ENCODE measurements around the gene SYT6.

The SYT6 gene

GRCh38 chr1:114126261-114127095 lies 27.2 kb downstream of the SYT6 start:
- Histone ChIP-seq H3K9me2 (replicated peaks; ENCODE audit: insufficient read depth, low read length) (no peaks in the 10 kb centered on the region), H3K27me3 (ENCODE audit: low read length) (no peaks in the 10 kb centered on the region), H2AFZ (ENCODE audit: low read depth, low read length, severe bottlenecking) (no peak overlapping the region), H3K9me3 (ENCODE audit: insufficient read depth, low read length) (no peaks in the 10 kb centered on the region), H3K79me2 (ENCODE audit: insufficient read depth, low read length) (no peaks in the 10 kb centered on the region), H3K9ac (ENCODE audit: low read length) (no peak overlapping the region), H3K4me2 (ENCODE audit: low read depth, low read length, poor library complexity, severe bottlenecking) (no peak overlapping the region), H4K20me1 (ENCODE audit: low read depth, low read length) (no peaks in the 10 kb centered on the region), H3K36me3 (ENCODE audit: low read length) (no peaks in the 10 kb centered on the region), H3F3A (ENCODE audit: insufficient read depth) (no peaks in the 10 kb centered on the region), H3K4me3 (ENCODE audit: insufficient read depth, low read length, poor library complexity, severe bottlenecking) (no peak overlapping the region), H3K27ac (ENCODE audit: low read depth, low read length) (no peak overlapping the region)
- TF ChIP-seq, protein P1, sequence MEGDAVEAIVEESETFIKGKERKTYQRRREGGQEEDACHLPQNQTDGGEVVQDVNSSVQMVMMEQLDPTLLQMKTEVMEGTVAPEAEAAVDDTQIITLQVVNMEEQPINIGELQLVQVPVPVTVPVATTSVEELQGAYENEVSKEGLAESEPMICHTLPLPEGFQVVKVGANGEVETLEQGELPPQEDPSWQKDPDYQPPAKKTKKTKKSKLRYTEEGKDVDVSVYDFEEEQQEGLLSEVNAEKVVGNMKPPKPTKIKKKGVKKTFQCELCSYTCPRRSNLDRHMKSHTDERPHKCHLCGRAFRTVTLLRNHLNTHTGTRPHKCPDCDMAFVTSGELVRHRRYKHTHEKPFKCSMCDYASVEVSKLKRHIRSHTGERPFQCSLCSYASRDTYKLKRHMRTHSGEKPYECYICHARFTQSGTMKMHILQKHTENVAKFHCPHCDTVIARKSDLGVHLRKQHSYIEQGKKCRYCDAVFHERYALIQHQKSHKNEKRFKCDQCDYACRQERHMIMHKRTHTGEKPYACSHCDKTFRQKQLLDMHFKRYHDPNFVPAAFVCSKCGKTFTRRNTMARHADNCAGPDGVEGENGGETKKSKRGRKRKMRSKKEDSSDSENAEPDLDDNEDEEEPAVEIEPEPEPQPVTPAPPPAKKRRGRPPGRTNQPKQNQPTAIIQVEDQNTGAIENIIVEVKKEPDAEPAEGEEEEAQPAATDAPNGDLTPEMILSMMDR (IDR thresholded peaks at IDR 0.05; ENCODE audit: insufficient read depth, low read length, poor library complexity, severe bottlenecking), result no peak
- no peak for TF ChIP-seq EZH2phosphoT487 (conservative IDR thresholded peaks at IDR 0.05; ENCODE audit: low read length)

GRCh38 chr1:114124644-114125043 lies 29.0 kb downstream of the SYT6 start:
- Histone ChIP-seq H3K9ac (ENCODE audit: low read length) (no peak overlapping the region), H4K20me1 (ENCODE audit: low read depth, low read length) (no peaks in the 10 kb centered on the region), H3K36me3 (ENCODE audit: low read length) (no peaks in the 10 kb centered on the region), H3K27me3 (ENCODE audit: low read length) (no peaks in the 10 kb centered on the region), H3K9me2 (replicated peaks; ENCODE audit: insufficient read depth, low read length) (no peaks in the 10 kb centered on the region), H3F3A (ENCODE audit: insufficient read depth) (no peaks in the 10 kb centered on the region), H3K27ac (ENCODE audit: low read depth, low read length) (no peak overlapping the region), H3K9me3 (ENCODE audit: insufficient read depth, low read length) (no peaks in the 10 kb centered on the region), H3K79me2 (ENCODE audit: insufficient read depth, low read length) (no peaks in the 10 kb centered on the region), H3K4me2 (ENCODE audit: low read depth, low read length, poor library complexity, severe bottlenecking) (no peak overlapping the region), H2AFZ (ENCODE audit: low read depth, low read length, severe bottlenecking) (no peak overlapping the region), H3K4me3 (ENCODE audit: insufficient read depth, low read length, poor library complexity, severe bottlenecking) (no peak overlapping the region)
- no peak for TF ChIP-seq EZH2phosphoT487 (conservative IDR thresholded peaks at IDR 0.05; ENCODE audit: low read length)
- TF ChIP-seq, protein P1 (IDR thresholded peaks at IDR 0.05; ENCODE audit: insufficient read depth, low read length, poor library complexity, severe bottlenecking), result no peak

GRCh38 chr1:114122941-114123618 lies 30.6 kb downstream of the SYT6 start:
- Histone ChIP-seq H3K9me3 (ENCODE audit: insufficient read depth, low read length) (no peaks in the 10 kb centered on the region), H3K4me3 (ENCODE audit: insufficient read depth, low read length, poor library complexity, severe bottlenecking) (no peak overlapping the region), H2AFZ (ENCODE audit: low read depth, low read length, severe bottlenecking) (no peak overlapping the region), H3K27me3 (ENCODE audit: low read length) (no peaks in the 10 kb centered on the region), H3K27ac (ENCODE audit: low read depth, low read length) (no peak overlapping the region), H3F3A (ENCODE audit: insufficient read depth) (no peaks in the 10 kb centered on the region), H3K4me2 (ENCODE audit: low read depth, low read length, poor library complexity, severe bottlenecking) (no peak overlapping the region), H3K79me2 (ENCODE audit: insufficient read depth, low read length) (no peaks in the 10 kb centered on the region), H4K20me1 (ENCODE audit: low read depth, low read length) (no peaks in the 10 kb centered on the region), H3K9me2 (replicated peaks; ENCODE audit: insufficient read depth, low read length) (no peaks in the 10 kb centered on the region), H3K36me3 (ENCODE audit: low read length) (no peaks in the 10 kb centered on the region), H3K9ac (ENCODE audit: low read length) (no peak overlapping the region)
- TF ChIP-seq, protein P1 (IDR thresholded peaks at IDR 0.05; ENCODE audit: insufficient read depth, low read length, poor library complexity, severe bottlenecking), result no peak
- no peak for TF ChIP-seq EZH2phosphoT487 (conservative IDR thresholded peaks at IDR 0.05; ENCODE audit: low read length)

All from SU-DHL-6 (cell line).